Dermis microvascular lymphatic vessel endothelial cell (primary cell): ENCODE results near the gene NTRK3. TPM values are rescaled to one million over a fixed set of nuclear protein-coding genes. Genes with fewer than 3 reads are reported as not detected.
A peak's percentile ranks its signal among the peaks of the same experiment; 100 is the strongest.

Experiments used
- DNase-seq, 2 donors: peaks; one replicate each; pipeline versions ENCODE4 v3.0.0 to v3.0.0-alpha.2; 2010; ENCODE audit warnings: low read depth in 2 of 2
- total RNA-seq: library from RNA; depleted of rRNA; stranded (reverse); fragments of >200 nt; gene quantifications from 2 replicates; pipeline ENCODE4 v1.2.1, GENCODE V29; 2014

NTRK3 gene
- total RNA-seq = not detected in 2 replicates

DNA sequence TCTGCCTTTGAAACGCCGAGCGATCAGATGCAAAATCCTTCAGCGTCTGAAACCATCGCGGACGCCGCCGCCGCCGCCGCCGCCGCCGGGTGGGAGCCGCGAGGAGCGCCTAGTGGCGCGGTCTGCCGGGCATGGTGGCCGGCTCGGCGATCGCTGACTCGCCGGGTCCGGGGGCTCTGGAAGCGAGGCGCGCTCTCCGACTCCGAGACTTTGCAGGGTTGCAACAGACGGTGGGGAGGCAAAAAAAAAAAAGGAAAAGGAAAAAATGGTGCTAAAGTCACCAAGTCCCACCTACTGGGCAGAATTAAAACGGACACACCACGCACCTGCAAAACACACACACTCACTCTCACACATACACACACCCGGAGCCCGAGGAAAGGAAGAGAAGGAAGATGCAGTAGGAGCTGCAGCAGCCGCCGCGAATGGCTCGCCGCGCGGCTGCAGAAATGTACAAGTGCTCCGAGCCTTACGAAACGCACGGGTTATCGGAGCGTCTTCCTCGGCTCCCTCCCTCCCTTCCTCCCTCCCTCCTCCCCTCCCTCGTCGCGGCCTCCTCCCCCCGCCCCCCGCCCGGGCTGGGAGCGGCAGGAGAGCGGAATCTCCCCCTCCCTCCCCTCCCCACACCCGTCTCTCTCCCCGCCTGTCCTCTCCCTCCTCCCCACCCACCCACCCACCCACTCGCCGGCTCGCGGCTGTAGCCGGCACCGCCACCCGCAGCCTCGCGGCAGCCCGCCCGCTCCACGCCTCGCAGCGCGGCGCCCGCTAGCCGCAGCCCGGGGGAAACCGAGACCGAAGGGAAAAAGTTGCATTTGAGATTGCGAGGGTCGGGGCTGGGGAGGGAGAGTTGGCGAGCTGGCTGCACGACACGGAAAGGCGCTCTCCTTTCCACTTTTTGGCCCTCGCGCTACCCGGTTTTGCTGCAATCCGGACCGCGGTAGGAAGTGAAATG is at the start of gene NTRK3:
Gene NTRK3, minus strand, starts transcription at position 461 of the 952 bp plus-strand sequence. CDS start 586 bp downstream, outside the sequence.
- no peak for DNase-seq

DNA sequence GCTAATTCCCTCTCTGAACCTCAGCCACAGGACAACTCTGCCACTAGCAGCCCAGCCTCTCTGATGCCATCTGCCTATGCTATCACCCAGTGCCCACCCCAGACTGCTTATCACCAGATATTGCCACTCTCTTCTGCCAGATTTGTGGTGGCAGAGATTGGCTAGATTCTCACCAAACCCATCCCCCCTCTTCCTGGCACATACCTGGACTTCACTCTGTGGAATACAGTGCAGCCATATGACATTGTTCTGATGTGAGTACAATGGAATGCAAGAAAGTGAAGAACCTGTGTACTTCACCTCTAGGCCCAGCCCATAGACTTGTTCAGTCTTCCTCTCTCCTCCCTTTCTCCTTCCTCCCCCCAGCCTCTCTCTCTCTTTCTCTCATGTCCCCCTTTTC is 46.9 kb upstream of the NTRK3 start:
- DNase-seq = no peak

DNA sequence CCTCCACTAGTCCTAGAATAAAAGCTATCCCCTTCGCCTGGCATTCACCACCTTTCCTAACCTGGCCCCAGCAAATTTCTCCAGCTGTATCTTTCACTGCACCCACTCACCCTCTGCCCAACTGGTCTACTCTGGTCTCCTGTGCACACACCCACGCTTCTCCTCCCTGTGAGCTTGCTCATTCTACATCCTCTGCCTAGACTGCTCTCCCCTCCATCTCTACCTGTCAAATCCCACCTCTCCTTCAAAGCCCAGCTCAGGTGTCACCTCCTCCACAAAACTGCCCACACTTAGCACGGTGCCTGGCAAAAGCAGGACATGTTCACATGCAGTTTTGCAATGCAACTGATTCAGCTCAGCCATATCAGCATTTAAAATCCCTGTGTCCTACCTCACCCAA is 45.8 kb upstream of the NTRK3 start:
- no peak for DNase-seq

DNA sequence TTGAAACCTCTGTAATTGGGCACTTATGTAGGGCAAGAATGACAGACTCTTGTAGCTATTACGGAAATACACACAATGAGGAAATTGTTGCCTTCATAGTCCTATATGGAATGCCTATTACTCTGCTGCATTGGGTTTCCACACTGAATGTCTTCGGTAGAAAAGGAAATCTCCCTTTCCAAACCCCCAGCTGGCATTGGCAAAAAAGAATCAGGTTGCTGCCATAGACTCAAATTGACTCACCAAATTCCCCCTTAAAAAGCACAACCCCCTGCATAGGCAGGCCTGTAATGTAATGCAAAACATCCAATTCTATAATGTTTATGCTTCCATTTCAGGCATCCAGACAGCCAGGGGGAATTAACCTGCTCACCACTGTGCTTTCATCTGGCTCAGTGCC is 44.8 kb upstream of the NTRK3 start:
- DNase-seq = no peak

DNA sequence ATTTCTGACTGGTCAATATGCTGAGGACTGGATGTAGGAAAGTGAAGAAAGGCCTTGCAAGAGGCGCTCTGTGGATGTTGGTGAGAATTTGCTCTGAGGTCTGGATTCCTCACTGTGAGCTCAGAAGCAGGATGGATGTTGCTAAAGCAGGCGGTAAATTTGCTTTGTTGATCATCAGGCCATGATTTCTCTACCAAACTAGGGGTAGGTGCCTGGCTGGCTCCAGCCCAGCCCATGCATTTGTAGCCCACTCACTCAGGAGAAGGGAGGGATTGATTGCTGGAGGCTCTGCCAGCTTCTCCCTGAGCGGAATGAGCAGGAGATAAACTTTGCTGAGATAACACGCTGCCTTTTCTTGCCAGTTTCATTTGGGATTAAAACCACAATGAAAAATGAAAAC is 44.3 kb upstream of the NTRK3 start:
- DNase-seq = no peak

DNA sequence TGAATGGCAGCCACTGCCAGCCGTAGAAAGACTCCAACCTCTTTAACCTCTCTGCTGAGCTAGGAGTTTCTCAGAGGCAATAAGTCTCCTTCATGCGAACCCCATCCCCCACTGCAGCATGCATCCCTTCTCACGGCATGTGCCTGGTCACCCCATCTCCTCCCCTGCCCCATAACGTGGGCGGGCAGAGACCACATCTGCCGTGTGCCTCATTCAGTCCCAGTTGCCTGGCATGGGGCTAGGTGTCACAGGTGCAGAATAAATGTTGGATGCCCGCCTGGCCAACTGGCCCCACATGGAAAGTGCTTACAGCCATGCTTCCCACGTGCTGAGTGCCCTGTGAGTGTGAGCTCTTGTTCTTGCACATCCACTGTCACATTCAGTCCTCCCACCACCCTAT is 43.5 kb upstream of the NTRK3 start:
- DNase-seq = no peak

DNA sequence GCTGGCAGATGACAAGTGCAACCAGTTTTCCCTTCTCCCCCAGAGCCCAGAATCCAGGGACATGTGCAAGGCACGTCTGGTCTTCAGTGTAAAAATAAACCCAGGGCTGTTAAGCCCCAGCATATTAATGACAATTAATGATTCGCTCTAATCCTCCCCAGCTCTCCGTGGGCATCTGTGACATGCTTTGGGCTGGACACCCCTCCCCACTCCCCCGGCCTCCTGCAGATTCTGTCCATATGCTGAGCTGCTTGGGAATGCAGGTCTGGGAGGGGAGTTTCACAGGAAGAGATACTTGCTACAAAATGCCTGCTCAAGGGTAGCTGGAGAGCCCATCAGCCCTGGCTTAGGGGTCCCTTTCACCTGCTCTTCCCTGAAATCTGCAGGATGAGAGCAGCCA is 43.0 kb upstream of the NTRK3 start:
- no peak for DNase-seq

DNA sequence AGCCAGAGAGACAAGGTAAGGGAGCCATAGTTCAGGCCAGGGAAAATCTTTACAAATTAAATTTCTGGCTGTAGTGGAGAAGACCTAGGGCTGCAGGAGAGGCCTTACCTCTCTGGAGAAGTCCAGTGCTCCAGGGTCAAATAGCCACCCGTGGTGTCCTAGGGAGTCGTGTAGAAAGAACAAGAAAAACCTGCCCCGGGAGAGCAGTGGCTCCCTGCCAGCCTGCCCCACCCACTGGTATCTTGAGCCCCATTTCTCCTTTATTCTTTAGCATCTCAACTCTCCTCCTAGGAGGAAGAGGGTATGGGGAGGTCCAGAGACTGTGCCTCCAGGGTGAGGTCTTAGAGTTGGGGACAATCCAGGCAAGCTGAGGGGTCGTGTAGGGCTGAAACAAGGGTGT is 32.1 kb upstream of the NTRK3 start:
- DNase-seq = no peak

DNA sequence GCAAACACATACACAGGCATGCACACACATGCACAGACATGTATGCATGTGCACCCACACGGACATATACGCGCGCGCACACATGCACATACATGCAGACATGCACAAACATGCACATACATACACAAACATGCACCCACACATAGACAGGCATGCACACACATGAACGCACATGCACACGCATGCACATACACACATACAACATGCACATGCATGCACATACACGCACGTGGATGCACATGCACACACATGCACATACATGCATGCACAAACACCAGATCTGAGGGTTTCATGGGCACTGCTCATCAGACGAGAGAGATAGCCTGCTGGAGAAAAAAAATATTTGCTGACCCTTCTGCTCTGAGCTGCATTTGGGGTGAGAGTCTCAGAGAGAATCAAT is 31.7 kb upstream of the NTRK3 start:
- DNase-seq = no peak

DNA sequence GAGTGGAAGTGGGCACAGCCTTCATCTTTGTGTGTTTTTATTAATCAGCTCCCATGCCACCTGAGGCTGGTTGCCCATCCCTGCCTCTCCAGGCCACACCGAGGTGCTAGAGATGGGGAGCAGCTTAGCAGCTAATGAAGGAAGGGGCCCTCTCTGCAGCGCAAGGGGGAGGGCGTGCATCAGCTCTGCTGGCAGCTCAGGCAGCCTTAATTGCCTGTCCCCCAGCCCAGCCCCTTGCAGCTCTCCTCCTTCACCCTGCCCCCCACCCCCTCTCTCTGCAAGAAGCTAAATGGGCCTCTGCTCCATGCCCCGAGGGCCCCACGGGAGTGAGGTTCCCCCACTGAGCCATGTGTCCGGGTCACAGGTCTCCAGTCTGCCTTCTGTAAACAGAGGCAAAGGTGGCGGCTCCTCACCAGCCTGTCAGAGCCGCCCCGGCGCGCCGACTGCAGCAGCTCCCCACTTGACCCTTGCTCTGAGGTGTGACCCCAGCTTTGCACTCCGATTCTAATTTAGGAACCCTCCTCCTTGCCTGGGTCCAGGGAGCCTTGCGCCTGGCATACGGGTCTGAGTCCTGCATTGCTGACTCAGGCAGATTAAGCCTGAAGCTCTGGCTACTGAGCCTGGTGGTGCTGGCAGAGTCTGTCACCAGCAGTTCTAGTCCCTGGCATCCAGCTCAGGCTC is 27.9 kb upstream of the NTRK3 start:
- no peak for DNase-seq

DNA sequence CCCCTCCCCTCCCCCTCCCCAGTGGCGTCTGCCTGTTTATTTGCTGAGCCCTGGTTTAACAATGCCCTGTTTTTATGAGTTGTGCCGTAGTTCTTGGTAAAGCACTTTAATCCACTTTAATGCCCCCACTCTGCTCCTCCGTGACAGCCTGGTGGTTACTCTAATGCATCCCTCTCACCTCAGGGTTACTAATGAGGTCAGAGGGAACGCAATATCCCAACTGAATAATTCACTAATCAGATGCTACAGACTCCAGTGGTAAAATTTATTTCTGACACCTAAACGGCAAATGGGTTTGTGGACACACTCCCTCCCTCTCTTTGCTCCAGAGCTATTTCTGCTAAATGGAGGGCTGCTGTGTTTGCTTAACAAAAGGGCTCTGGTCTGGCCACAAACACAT is 26.1 kb upstream of the NTRK3 start:
- no peak for DNase-seq

DNA sequence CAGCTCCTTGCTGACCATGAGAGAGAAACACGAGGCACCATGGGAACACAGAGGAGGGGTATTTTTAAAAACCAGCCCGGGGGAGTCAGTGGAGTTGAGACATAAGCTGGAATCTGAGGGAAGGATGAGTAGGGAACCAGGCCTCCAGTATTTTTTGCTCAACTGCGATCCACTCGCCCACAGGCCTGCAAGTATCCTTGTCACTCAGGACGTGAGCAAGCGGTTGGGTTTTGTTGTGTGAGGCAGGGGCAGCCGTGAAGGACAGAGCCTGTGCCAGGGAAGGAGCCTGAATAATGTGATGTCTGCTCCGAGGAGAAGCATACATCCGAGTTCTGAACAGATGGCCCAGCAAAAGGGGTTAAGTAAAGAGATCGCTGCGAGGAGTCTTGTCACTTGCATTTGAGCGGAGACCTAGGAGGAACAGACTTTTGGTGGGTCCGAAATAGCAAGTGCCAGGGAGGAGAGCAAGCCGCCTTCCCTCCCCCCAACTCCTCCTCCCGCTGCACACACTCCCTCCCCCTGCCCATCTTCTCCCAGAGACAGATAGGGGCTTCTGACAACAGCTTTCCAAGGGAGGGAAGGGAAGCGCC is 20.4 kb upstream of the NTRK3 start:
- no peak for DNase-seq

DNA sequence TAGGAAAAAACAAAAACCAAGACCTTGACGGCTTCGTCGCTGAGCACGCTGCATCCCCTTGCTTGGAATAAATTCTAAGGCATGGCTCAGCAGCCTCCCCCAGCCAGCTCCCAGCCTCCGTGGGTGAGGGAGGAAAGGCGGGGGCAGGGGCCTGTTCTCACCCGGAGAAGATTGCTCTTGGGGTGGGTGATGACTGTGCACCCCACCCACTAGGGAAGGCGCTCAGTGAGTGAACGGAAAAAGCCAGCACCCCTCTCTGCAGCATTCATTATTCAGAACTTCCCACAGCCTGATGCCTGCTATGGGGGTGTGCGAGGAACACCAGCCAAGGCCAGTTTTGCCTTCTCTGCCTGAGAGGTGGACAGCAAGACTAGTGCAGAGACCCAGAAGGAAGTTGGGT is 19.3 kb upstream of the NTRK3 start:
- no peak for DNase-seq

DNA sequence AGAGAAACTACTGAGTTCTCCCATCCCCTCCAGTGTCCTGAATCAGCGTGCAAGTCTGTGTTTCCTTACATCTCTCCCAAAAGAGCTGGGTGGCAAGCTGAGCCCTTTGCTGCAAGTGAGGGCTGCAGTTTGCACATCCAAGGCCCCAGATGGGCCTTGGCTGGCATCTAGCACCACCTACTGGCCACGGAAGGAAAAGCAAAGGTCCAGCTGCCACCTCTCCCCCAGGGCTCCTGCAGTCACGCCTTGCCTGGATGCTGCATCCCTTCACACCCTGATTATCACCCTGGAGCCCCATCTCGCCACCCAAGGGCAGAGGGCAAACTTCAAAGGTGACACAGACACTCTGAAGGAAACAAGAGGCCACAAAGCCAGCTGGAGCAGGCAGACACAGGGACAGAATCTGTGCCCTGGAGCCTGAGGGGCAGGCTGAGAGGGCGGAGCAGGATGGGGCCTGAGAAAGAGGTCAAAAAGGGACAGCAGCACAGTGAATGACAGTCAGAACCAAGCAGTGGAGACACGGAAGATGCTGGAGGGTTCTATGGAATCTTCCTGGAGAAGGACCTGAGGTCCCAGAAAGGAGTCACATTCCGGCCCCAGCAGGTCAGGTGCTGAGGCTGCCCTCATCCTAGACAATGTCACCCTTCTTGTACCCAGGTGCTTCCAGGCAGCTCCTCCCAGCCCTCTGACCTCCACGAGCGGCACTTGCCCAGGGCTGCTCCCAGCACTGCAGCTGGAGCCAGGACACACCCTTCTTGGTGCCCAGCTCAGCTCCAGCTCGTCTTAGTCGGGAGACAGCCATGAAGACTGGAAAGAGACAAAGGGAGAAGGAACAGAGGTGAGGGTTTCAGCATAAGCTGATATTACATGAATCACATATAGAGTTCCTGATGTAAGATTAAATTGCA is 18.3 kb upstream of the NTRK3 start:
- peak; percentile 22 to 45 for DNase-seq

DNA sequence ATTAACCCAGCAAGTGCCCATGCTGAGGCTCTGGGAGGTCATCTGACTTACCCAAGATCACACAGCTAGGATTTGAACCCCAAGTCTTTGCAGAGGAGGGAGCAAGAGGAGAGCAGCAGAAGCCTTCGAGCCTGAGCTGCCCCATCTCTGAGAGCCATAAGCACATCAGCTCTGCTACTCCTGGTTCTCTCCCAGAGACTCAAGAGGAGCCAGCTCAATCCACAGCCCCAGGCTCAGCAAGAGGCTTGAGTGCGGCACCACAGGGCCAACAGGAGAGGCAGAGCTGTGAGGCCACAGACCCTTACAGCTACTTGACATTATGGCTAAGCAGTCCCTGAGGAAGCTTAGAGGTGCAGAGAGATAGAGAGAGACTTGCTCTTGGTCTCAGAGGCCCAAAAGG is 15.9 kb upstream of the NTRK3 start:
- DNase-seq = no peak

DNA sequence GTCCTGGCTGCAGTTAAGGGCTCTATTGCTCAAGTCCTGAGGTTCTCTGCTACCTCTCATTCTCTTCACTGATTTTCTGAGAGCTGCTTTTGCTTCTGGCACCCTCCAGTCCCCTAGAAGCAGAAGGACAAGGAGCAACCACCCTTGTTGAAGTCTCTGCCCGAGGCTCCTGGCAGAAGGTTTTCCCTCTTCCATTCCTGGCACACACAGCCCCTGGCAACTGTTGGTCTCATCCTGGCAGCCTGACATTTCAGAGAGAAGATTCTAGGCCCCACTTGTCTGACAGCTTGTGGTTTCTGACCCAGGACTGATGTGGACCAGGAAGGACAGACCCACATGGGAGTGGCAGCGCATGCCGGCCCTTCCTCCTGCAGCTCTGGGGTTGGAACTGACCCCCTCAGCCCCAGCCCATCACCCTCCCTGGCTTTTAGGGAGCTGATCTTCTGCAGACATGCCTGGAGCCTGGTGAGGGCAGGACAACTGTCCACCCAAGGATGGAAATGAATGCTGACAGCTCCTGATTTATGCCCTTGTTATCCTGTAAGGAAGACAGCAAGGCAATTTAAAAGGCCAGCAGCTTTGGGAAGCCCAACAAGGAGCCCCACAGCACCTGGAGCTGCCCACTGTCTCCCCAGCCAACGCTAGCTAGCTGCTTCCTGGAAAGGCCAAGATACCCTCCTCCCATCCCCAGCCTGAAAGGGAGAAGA is 13.0 kb upstream of the NTRK3 start:
- no peak for DNase-seq

DNA sequence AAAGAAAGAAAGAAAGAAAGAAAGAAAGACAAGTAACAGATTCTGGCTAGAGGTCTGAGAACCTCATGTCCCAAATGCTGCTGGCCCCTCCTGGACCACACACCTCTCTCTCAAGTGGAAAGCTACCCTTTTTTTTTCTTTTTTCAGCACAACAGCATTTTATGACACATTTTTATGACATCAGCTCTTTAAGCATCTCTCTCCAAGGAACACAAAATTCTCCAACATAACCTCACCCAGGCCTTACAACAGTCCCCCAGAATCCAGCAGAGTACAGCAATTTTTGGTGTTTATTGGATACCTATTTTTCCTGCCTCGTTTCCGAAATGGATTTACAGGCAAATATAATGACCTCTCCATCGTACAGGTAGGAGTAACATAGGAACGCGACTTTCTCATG is 11.2 kb upstream of the NTRK3 start:
- DNase-seq = no peak

DNA sequence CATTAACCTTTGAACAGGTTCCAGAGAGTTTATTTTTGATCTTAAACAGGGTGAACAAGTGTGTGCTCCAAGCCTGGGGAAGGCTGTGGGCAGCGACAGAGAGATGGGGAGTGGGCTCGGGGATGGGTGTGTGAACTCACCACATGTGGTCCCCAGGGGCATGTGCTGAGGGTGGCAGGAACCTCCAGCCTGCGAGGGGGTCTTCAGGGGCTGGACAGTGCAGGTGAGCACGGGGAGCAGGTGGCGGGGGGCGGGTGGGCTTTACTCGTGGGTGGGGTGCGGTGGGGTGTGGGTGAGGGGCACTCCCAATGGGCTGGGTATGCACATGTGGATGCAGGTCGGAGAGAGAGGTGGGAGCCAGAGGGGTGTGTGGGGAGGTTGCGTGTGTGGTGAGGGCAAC is 9.6 kb upstream of the NTRK3 start:
- no peak for DNase-seq

DNA sequence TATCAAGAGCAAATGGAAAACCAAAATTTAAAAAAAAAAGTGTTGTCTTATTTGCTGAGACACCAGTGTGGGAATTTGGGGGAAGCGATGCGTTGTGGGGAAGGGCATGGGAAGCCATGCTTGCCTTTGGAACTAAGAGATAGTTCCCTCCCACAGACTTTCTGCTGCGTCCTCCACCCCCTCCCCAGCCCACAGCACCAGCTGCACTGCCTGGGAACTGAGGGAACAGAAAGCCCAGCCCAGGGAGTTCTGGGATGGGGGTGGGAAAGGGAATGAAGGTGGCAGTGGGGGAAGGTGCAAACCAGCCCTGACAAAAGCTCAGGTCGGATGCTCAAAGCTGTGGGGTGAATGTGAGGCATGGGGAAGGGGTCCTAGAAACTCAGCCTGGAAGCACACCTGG is 8.1 kb upstream of the NTRK3 start:
- DNase-seq = no peak

DNA sequence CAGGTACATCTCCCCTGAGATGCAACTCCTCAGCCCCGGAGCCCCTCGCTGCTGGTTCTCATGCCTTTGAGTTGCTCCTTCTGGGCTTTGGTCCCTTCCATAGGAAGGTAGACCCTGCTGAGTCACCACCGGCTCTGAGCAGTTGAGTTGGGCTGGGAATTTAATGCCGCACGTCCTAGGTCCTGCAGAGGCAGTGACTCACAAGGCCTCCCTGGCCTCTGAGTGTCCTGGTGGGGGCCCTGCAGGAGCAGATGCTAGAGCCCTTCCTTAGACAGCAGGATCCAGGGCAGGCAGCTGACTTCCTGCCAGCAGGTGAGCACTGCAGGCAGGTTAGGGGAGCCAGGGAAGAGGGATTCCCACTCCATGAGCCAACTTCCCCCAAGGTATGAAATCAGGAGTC is 5.5 kb upstream of the NTRK3 start:
- DNase-seq = no peak

DNA sequence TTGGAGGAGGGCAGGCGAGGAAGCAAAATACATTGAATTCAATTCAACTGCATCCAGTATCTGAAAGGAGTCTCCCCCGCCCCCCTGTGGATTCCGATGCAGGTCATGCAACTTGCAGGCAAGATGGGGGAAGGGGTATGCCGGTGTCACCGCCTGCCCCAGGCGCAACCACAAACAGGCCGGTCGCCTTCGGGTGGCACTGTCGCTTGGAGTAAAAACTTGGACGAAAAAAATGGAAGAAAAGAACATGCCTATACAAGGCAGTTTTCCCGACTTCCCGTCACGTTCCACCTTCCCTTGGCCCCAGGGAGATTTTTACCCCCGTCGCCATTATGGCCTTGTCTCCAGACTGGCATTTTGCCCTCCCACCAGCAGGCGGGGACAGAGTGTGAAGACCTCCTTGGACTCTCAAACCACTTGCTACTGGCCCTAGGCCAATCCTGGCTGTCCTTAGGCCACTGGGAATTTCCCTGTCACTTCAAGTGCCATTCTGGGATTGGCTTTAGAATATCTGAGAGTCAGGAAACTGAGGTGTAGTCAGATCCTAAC is 1.6 kb upstream of the NTRK3 start:
- no peak for DNase-seq
